Measurements from ENCODE around the gene PELI2. TPM values are rescaled to one million over a fixed set of nuclear protein-coding genes. Genes with fewer than 3 reads are reported as not detected.

PELI2 gene
- total and polyA plus RNA-seq, 9 donors, result 13.0 to 36.8 (median 28.5) TPM

- intact Hi-C loops (cut with DNase I), result no loop called here
- WGBS, 3 donors, result 86 to 96% (median 92%) methylated on average over 2 of the region's 2 CpGs
- no peak overlapping the region for H3K27ac ChIP-seq
- H3K4me1 ChIP-seq (ENCODE audit: insufficient read depth), result no peaks in the 10 kb centered on the region
- TF ChIP-seq CTCF (IDR thresholded peaks at IDR 0.05) (no peak), EP300 (IDR thresholded peaks at IDR 0.05) (no peak)
- DNase-seq, result no peak
- no peak overlapping the region for H3K4me3 ChIP-seq
- no peaks in the 10 kb centered on the region for H3K9me3 ChIP-seq
- no peaks in the 10 kb centered on the region for H3K27me3 ChIP-seq
- no peaks in the 10 kb centered on the region for H3K36me3 ChIP-seq
These were observed 170.9 kb downstream of the PELI2 start for GRCh38 chr14:56289155-56289554.

- H3K36me3 ChIP-seq, result no peaks in the 10 kb centered on the region
- WGBS, 3 donors, result 94 to 97% (median 95%) methylated on average over 14 of the region's 14 CpGs
- H3K4me1 ChIP-seq (ENCODE audit: insufficient read depth), result no peaks in the 10 kb centered on the region
These were observed 172.0 kb downstream of the PELI2 start for GRCh38 chr14:56290195-56290594.

GRCh38 chr14:56292970-56293369 lies 174.8 kb downstream of the PELI2 start:
- Histone ChIP-seq H3K27me3 (no peaks in the 10 kb centered on the region), H3K4me3 (no peak overlapping the region), H3K36me3 (no peaks in the 10 kb centered on the region), H3K4me1 (ENCODE audit: insufficient read depth) (no peaks in the 10 kb centered on the region), H3K9me3 (no peaks in the 10 kb centered on the region), H3K27ac (no peak overlapping the region)
- no peak for DNase-seq
- 87 to 92% (median 88%) methylated on average over 3 of the region's 3 CpGs for WGBS, 3 donors
- TF ChIP-seq EP300 (IDR thresholded peaks at IDR 0.05) (no peak), POLR2A (IDR thresholded peaks at IDR 0.05) (no peak), CTCF (IDR thresholded peaks at IDR 0.05) (no peak)
- intact Hi-C loops (cut with DNase I), result no loop called here

More at GRCh38 chr14:56290195-56290594, 172.0 kb downstream of the PELI2 start:
- Histone ChIP-seq H3K27me3 (no peaks in the 10 kb centered on the region), H3K27ac (no peak overlapping the region), H3K9me3 (no peaks in the 10 kb centered on the region), H3K4me3 (no peak overlapping the region)
- no peak for DNase-seq
- intact Hi-C loops (cut with DNase I), result no loop called here
- TF ChIP-seq EP300 (IDR thresholded peaks at IDR 0.05) (no peak), CTCF (IDR thresholded peaks at IDR 0.05) (no peak), POLR2A (IDR thresholded peaks at IDR 0.05) (no peak)

GRCh38 chr14:56293506-56293905 lies 175.3 kb downstream of the PELI2 start:
- no peak for TF ChIP-seq CTCF (IDR thresholded peaks at IDR 0.05)
- no peak for TF ChIP-seq POLR2A (IDR thresholded peaks at IDR 0.05)
- no peak for TF ChIP-seq EP300 (IDR thresholded peaks at IDR 0.05)
- 95 to 97% (median 95%) methylated on average over 2 of the region's 2 CpGs for WGBS, 3 donors
- DNase-seq, result no peak
- Histone ChIP-seq H3K27me3 (no peaks in the 10 kb centered on the region), H3K9me3 (no peaks in the 10 kb centered on the region), H3K4me1 (ENCODE audit: insufficient read depth) (no peaks in the 10 kb centered on the region), H3K27ac (no peak overlapping the region), H3K36me3 (no peaks in the 10 kb centered on the region), H3K4me3 (no peak overlapping the region)
- intact Hi-C loops (cut with DNase I), result no loop called here

GRCh38 chr14:56294128-56294527 lies 175.9 kb downstream of the PELI2 start:
- TF ChIP-seq CTCF (IDR thresholded peaks at IDR 0.05) (no peak), POLR2A (IDR thresholded peaks at IDR 0.05) (no peak), EP300 (IDR thresholded peaks at IDR 0.05) (no peak)
- no peaks in the 10 kb centered on the region for H3K27me3 ChIP-seq
- H3K36me3 ChIP-seq, result no peaks in the 10 kb centered on the region
- DNase-seq, result no peak
- no peaks in the 10 kb centered on the region for H3K9me3 ChIP-seq
- intact Hi-C loops (cut with DNase I), result no loop called here
- no peak overlapping the region for H3K27ac ChIP-seq
- no peaks in the 10 kb centered on the region for H3K4me1 ChIP-seq (ENCODE audit: insufficient read depth)
- WGBS, 3 donors, result 91 to 94% (median 92%) methylated on average over 5 of the region's 5 CpGs
- H3K4me3 ChIP-seq, result no peak overlapping the region

All from ovary (tissue), 9 donors.